BLaER1 treated with 17β-estradiol and CSF1 and Interleukin-3, amounts not matched to agents 10 nM and 100 nM (cell line): Measurements from ENCODE around the gene TBKBP1.

Experiments
- H3K27ac ChIP-seq, 11 experiments: shearing (Covaris generic); formaldehyde crosslinking; 2 replicates each; pipeline ENCODE4 v1.8.1; 2022
- H3K27me3 ChIP-seq, 11 experiments: shearing (Covaris generic); formaldehyde crosslinking; 2 replicates each; pipeline ENCODE4 v1.8.1; 2022
- H3K36me3 ChIP-seq, 11 experiments: shearing (Covaris generic); formaldehyde crosslinking; 2 replicates each; pipeline ENCODE4 v1.8.1; 2022
- H3K4me1 ChIP-seq, 10 experiments: shearing (Covaris generic); formaldehyde crosslinking; 2 replicates each; pipeline ENCODE4 v1.8.1; 2022
- H3K4me2 ChIP-seq, 11 experiments: shearing (Covaris generic); formaldehyde crosslinking; 2 replicates each; pipeline ENCODE4 v1.8.1; 2022
- H3K4me3 ChIP-seq, 10 experiments: shearing (Covaris generic); formaldehyde crosslinking; 2 replicates each; pipeline ENCODE4 v1.8.1; 2022
- H3K9ac ChIP-seq, 11 experiments: shearing (Covaris generic); formaldehyde crosslinking; 2 replicates each; pipeline ENCODE4 v1.8.1; 2022
- H3K9me3 ChIP-seq, 11 experiments: shearing (Covaris generic); formaldehyde crosslinking; replicated peaks in 1 of 11; 2 replicates each; pipeline ENCODE4 v1.8.1; 2022
- H4K20me1 ChIP-seq, 11 experiments: shearing (Covaris generic); formaldehyde crosslinking; 2 replicates each; pipeline ENCODE4 v1.8.1; 2022
- Cebpa-rat ChIP-seq, 11 experiments: shearing (Covaris generic); IDR thresholded peaks; 2 replicates each; pipeline ENCODE4 v1.8.1; 2022

TBKBP1 gene

DNA sequence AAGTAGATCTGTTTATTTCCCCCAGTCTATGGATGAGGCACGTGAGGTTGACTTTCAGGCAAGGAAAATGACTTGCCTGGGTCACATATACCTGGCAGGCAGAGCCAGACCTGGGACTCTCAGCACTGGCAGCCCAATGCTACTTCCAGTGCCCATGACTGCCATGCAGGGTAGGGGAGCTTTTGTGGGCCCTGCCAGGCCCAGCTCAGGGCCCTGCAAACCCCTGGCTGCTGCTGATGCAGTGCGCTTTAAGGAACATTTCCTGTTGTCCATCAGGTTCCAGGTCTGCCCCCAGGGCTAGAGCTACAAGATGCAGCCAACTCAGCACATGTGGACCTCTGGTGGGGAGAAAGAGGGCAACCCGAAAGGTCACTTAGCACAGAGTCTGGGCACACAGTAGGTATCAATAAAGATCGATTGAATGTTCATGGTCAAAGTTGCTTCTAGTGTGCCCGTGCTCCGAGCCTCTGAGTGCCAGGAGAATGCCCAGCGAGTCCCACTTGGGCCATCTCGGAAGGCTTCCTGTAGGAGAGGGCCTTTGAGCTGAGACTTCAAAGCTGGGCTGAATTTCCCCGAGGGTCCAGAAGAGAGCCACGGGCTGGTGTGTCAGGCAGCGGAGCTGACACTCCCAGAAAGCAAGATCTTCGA, 38.6 kb downstream of the TBKBP1 start:
- no peaks in the 10 kb centered on the region for H3K9me3 ChIP-seq
- peaks cover 17 to 30% (median 23%) of the 10 kb centered on the region in 11 experiments for H3K27me3 ChIP-seq
- peak overlapping the region; percentile 94 to 100 (median 98) for H3K4me2 ChIP-seq
- H3K36me3 ChIP-seq: no peaks in the 10 kb centered on the region
- TF ChIP-seq Cebpa-rat (IDR thresholded peaks at IDR 0.05): no peak
- H3K27ac ChIP-seq: no peak overlapping the region
- peaks cover 0 to 24% (median 0%) of the 10 kb centered on the region in 11 experiments; a peak in 6 of 22 replicates for H4K20me1 ChIP-seq
- H3K4me1 ChIP-seq: peaks cover 30 to 64% (median 53%) of the 10 kb centered on the region in 10 experiments
- peak overlapping the region in 5 of 11 experiments; percentile 5 to 79 (median 16); a peak in 4 of 22 replicates for H3K9ac ChIP-seq
- peak overlapping the region in 6 of 10 experiments; percentile 58 to 73 (median 65); a peak in 6 of 20 replicates for H3K4me3 ChIP-seq

DNA sequence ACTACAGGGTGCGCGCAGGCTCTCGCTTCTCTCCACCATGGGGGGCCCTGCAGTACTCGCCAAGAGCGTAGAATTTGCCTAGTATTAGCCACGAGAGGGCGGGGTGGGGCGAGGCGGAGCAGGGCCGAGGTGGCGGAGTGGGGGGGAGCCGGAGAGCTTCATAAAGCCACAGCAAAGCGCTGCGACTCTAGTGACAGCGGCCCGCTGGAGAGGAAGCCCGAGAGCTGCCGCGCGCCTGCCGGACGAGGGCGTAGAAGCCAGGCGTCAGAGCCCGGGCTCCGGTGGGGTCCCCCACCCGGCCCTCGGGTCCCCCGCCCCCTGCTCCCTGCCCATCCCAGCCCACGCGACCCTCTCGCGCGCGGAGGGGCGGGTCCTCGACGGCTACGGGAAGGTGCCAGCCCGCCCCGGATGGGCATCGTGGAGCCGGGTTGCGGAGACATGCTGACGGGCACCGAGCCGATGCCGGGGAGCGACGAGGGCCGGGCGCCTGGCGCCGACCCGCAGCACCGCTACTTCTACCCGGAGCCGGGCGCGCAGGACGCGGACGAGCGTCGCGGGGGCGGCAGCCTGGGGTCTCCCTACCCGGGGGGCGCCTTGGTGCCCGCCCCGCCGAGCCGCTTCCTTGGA, 39.2 kb downstream of the TBKBP1 start, which contains the start of gene TBX21:
Gene TBX21, plus strand, starts transcription at position 190 of the 627 bp plus-strand sequence. Its CDS starts 219 bp downstream, at position 409.
- peak within 1 kb of the TSS; percentile 58 to 73 (median 66) for H3K4me3 ChIP-seq
- peak within 1 kb of the TSS; percentile 51 to 80 (median 72) for H3K9ac ChIP-seq
- no peaks in the 10 kb centered on the region for H3K9me3 ChIP-seq
- no peaks in the 10 kb centered on the region for H3K36me3 ChIP-seq
- H3K27ac ChIP-seq: peak within 1 kb of the TSS in 10 of 11 experiments; percentile 9 to 60 (median 48); a peak in 16 of 22 replicates
- H3K27me3 ChIP-seq: peaks cover 17 to 30% (median 23%) of the 10 kb centered on the region in 11 experiments
- H3K4me2 ChIP-seq: peak within 1 kb of the TSS; percentile 94 to 100 (median 98)
- no peak for TF ChIP-seq Cebpa-rat (IDR thresholded peaks at IDR 0.05)
- peaks cover 0 to 24% (median 0%) of the 10 kb centered on the region in 11 experiments; a peak in 6 of 22 replicates for H4K20me1 ChIP-seq
- H3K4me1 ChIP-seq: peaks cover 30 to 57% (median 48%) of the 10 kb centered on the region in 10 experiments

DNA sequence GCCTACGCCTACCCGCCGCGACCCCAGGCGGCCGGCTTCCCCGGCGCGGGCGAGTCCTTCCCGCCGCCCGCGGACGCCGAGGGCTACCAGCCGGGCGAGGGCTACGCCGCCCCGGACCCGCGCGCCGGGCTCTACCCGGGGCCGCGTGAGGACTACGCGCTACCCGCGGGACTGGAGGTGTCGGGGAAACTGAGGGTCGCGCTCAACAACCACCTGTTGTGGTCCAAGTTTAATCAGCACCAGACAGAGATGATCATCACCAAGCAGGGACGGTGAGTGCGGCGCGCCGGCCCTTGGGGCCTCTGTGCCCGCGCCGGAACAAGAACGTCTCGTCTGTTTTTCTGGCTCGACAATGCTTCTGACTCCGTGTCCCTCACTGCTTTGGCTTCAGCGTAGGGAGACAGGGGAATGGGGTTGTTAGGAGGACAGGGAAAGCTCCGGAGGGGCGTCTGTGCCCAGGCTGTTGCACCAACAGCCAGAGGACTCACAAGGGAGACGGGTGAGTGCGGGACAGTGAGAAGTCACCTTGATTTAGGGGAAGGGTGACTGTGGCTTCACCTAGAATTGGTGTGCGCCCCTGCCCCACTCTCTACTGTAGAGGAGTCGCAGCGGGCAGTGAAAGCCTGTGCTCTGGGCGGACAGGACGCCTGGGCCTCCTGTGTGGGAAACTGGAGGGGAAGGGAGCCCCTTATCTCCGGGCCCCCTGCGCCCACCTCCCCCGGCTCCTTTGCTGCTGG, 39.9 kb downstream of the TBKBP1 start:
- H4K20me1 ChIP-seq: peaks cover 0 to 24% (median 0%) of the 10 kb centered on the region in 11 experiments; a peak in 6 of 22 replicates
- H3K4me3 ChIP-seq: peak overlapping the region; percentile 58 to 73 (median 66)
- no peak for TF ChIP-seq Cebpa-rat (IDR thresholded peaks at IDR 0.05)
- H3K9ac ChIP-seq: peak overlapping the region; percentile 51 to 80 (median 72)
- peaks cover 31 to 59% (median 49%) of the 10 kb centered on the region in 10 experiments for H3K4me1 ChIP-seq
- H3K27me3 ChIP-seq: peaks cover 17 to 30% (median 23%) of the 10 kb centered on the region in 11 experiments
- H3K27ac ChIP-seq: peak overlapping the region in 10 of 11 experiments; percentile 9 to 60 (median 48); a peak in 16 of 22 replicates
- no peaks in the 10 kb centered on the region for H3K9me3 ChIP-seq
- peak overlapping the region; percentile 94 to 100 (median 98) for H3K4me2 ChIP-seq
- H3K36me3 ChIP-seq: no peaks in the 10 kb centered on the region

DNA sequence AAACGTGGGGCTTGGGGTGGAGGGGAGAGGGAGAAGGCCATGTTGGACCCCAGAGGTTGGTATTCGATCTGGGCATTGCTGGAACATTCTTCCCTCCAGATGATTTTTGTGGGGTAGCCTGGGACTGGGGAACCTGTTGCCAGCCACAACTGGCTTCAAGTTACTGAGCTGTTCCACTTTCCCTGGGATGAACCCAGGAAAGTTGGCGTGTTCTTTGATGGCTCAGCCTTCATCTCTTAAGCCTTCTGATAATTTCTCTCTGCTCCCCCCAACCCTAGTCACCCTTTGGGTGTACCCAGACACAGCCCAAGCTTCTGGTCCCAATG, 41.1 kb downstream of the TBKBP1 start:
- peak overlapping the region; percentile 57 to 100 (median 96) for H3K4me2 ChIP-seq

GRCh38 chr17:47735536-47736011, 41.6 kb downstream of the TBKBP1 start:
- Histone ChIP-seq H4K20me1 (peaks cover 0 to 24% (median 0%) of the 10 kb centered on the region in 11 experiments; a peak in 6 of 22 replicates), H3K27me3 (peaks cover 17 to 30% (median 23%) of the 10 kb centered on the region in 11 experiments), H3K4me3 (no peak overlapping the region), H3K27ac (no peak overlapping the region), H3K36me3 (no peaks in the 10 kb centered on the region), H3K4me1 (peaks cover 38 to 70% (median 55%) of the 10 kb centered on the region in 10 experiments), H3K9ac (no peak overlapping the region; a peak in 1 of 22 replicates), H3K9me3 (no peaks in the 10 kb centered on the region), H3K4me2 (peak overlapping the region; percentile 57 to 100 (median 96))
- TF ChIP-seq Cebpa-rat (IDR thresholded peaks at IDR 0.05): no peak

More for the DNA sequence above, 41.1 kb downstream of the TBKBP1 start:
- Histone ChIP-seq H4K20me1 (peaks cover 0 to 24% (median 0%) of the 10 kb centered on the region in 11 experiments; a peak in 6 of 22 replicates), H3K27me3 (peaks cover 17 to 30% (median 23%) of the 10 kb centered on the region in 11 experiments), H3K27ac (no peak overlapping the region), H3K9ac (peak overlapping the region in 2 of 11 experiments; percentile 23 to 79; a peak in 1 of 22 replicates), H3K4me3 (peak overlapping the region in 4 of 10 experiments; percentile 17 to 37 (median 26); a peak in 3 of 20 replicates), H3K9me3 (no peaks in the 10 kb centered on the region), H3K4me1 (peaks cover 38 to 67% (median 55%) of the 10 kb centered on the region in 10 experiments), H3K36me3 (no peaks in the 10 kb centered on the region)
- TF ChIP-seq Cebpa-rat (IDR thresholded peaks at IDR 0.05): no peak

DNA sequence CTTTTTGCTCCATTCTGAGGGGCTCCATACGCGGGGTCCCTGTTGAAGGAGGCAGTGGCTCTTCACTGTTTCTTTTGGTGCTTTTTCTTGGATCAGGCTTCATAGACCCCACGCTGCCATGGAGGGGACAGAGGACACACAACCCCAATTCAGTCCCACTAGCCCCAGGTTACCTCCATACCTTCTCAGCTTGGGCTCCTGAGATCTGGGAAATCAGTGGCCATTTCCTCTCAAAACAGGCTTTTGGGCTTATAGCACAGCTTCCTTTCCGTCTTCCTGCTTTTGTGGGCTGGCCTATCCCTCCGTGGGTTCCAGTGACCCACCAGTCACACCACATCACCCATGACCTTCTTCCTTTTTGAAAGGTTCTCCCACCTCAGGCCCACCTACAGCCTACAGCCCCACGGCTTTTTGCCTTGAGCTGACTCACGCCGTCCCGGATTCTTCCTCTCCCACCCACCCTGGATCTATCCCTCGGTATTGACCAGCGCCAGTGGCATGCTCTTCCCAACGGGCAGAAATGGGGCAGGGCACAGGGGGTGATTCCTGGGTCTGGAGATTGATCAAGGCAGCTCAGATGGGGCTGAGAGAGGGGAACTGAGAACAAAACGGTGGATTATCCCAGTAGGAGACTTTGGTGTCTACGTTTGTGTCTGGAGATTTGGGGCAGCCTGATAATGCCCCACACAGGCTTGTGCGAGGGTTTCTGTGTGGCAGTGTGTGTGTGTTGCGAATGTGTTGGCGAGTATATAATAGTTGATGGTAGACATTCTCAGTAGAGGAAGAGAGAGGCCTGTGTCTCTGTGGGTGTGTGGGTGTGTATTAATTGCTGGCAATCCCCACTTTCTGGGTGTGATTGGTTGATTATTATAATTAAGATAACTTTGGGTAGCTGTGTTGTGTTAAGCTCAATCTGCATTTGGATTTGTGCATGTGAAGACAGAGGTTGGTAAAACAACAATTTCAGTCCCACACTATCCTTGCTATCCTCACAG, 42.8 kb downstream of the TBKBP1 start:
- TF ChIP-seq Cebpa-rat (IDR thresholded peaks at IDR 0.05): no peak
- H3K4me1 ChIP-seq: peaks cover 38 to 70% (median 58%) of the 10 kb centered on the region in 10 experiments
- H3K27me3 ChIP-seq: peaks cover 17 to 30% (median 23%) of the 10 kb centered on the region in 11 experiments
- H4K20me1 ChIP-seq: peaks cover 0 to 24% (median 0%) of the 10 kb centered on the region in 11 experiments; a peak in 5 of 22 replicates
- H3K36me3 ChIP-seq: no peaks in the 10 kb centered on the region
- no peak overlapping the region for H3K27ac ChIP-seq
- H3K9ac ChIP-seq: no peak overlapping the region
- H3K4me2 ChIP-seq: peak overlapping the region in 7 of 11 experiments; percentile 3 to 36 (median 11); a peak in 6 of 22 replicates
- no peaks in the 10 kb centered on the region for H3K9me3 ChIP-seq
- no peak overlapping the region for H3K4me3 ChIP-seq

GRCh38 chr17:47738178-47738577, 44.2 kb downstream of the TBKBP1 start:
- Histone ChIP-seq H3K4me1 (peaks cover 46 to 73% (median 62%) of the 10 kb centered on the region in 10 experiments), H3K27ac (no peak overlapping the region), H3K36me3 (no peaks in the 10 kb centered on the region), H4K20me1 (peaks cover 0 to 18% (median 0%) of the 10 kb centered on the region in 11 experiments; a peak in 5 of 22 replicates), H3K4me2 (no peak overlapping the region), H3K4me3 (no peak overlapping the region), H3K27me3 (peaks cover 17 to 26% (median 22%) of the 10 kb centered on the region in 11 experiments), H3K9me3 (no peaks in the 10 kb centered on the region), H3K9ac (no peak overlapping the region)
- no peak for TF ChIP-seq Cebpa-rat (IDR thresholded peaks at IDR 0.05)
